Epithelial cell of esophagus (primary cell): ENCODE results near the gene ACER3.
A peak's percentile ranks its signal among the peaks of the same experiment; 100 is the strongest.

Experiments
- DNase-seq: peaks from one replicate; pipeline ENCODE4 v3.0.0; 2010; ENCODE audit warnings: low read depth
- H3K4me3 ChIP-seq: 2 replicates; pipeline ENCODE4 v1.5.1; 2011; ENCODE audit warnings: mild to moderate bottlenecking, low read length, control low read depth
- TF ChIP-seq, protein P1 (sequence below): IDR thresholded peaks from 2 replicates; pipeline ENCODE4 v1.5.1; 2011; ENCODE audit warnings: low read depth, mild to moderate bottlenecking, low read length, control low read depth, inconsistent platforms; ENCODE audit not compliant: insufficient read depth; ENCODE audit errors: missing control alignments

The ACER3 gene

DNA sequence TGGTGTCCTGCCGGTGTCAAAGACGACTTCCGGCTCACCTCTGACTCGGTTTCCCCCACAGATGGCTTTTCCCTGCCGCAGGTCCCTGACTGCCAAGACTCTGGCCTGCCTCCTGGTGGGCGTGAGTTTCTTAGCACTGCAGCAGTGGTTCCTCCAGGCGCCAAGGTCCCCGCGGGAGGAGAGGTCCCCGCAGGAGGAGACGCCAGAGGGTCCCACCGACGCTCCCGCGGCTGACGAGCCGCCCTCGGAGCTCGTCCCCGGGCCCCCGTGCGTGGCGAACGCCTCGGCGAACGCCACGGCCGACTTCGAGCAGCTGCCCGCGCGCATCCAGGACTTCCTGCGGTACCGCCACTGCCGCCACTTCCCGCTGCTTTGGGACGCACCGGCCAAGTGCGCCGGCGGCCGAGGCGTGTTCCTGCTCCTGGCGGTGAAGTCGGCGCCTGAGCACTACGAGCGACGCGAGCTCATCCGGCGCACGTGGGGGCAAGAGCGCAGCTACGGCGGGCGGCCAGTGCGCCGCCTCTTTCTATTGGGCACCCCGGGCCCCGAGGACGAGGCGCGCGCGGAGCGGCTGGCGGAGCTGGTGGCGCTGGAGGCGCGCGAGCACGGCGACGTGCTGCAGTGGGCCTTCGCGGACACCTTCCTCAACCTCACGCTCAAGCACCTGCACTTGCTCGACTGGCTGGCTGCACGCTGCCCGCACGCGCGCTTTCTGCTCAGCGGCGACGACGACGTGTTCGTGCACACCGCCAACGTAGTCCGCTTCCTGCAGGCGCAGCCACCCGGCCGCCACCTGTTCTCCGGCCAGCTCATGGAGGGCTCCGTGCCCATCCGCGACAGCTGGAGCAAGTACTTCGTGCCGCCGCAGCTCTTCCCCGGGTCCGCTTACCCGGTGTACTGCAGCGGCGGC is 179.0 kb downstream of the ACER3 start:
- TF ChIP-seq, protein P1, sequence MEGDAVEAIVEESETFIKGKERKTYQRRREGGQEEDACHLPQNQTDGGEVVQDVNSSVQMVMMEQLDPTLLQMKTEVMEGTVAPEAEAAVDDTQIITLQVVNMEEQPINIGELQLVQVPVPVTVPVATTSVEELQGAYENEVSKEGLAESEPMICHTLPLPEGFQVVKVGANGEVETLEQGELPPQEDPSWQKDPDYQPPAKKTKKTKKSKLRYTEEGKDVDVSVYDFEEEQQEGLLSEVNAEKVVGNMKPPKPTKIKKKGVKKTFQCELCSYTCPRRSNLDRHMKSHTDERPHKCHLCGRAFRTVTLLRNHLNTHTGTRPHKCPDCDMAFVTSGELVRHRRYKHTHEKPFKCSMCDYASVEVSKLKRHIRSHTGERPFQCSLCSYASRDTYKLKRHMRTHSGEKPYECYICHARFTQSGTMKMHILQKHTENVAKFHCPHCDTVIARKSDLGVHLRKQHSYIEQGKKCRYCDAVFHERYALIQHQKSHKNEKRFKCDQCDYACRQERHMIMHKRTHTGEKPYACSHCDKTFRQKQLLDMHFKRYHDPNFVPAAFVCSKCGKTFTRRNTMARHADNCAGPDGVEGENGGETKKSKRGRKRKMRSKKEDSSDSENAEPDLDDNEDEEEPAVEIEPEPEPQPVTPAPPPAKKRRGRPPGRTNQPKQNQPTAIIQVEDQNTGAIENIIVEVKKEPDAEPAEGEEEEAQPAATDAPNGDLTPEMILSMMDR = peak; percentile 52
- H3K4me3 ChIP-seq = no peak overlapping the region
- DNase-seq = peak; percentile 42

DNA sequence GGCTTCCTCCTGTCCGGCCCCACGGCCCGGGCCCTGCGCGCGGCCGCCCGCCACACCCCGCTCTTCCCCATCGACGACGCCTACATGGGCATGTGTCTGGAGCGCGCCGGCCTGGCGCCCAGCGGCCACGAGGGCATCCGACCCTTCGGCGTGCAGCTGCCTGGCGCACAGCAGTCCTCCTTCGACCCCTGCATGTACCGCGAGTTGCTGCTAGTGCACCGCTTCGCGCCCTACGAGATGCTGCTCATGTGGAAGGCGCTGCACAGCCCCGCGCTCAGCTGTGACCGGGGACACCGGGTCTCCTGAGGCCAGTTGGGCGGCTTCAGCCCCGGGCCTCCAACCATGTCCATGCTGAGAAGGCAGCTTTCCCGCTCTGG is 179.7 kb downstream of the ACER3 start:
- TF ChIP-seq, protein P1 = no peak

DNA sequence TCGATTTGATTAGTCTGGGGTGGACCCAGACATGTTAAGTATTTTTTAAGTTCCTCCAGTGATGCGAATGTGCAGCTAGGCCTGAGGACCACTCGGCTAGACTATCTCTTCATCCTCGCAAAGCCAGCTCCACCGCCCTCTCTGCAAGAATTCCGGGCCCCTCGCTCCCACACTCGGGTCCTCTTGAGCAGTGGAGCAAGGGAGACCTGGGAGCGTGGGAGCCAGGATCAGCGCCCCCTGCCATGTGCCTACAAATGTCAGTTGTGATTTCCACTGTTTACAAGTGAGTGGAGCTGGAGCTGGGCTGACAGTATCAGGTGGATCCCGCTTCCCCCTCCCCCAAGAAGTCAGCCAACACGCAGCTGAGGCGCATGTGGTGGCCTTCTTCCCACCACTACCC is 180.2 kb downstream of the ACER3 start:
- no peak overlapping the region for H3K4me3 ChIP-seq
- TF ChIP-seq, protein P1 = no peak

More for the DNA sequence above, 179.7 kb downstream of the ACER3 start:
- DNase-seq = no peak
- no peak overlapping the region for H3K4me3 ChIP-seq

GRCh38 chr11:77042111-77042726 is 181.5 kb downstream of the ACER3 start:
- no peak for DNase-seq
- H3K4me3 ChIP-seq = no peak overlapping the region
- TF ChIP-seq, protein P1 = no peak

More for the DNA sequence above, 180.2 kb downstream of the ACER3 start:
- no peak for DNase-seq

- H3K4me3 ChIP-seq = no peak overlapping the region
- TF ChIP-seq, protein P1 = no peak
- DNase-seq = no peak
Observed at GRCh38 chr11:77044356-77044755, 183.6 kb downstream of the ACER3 start.

DNA sequence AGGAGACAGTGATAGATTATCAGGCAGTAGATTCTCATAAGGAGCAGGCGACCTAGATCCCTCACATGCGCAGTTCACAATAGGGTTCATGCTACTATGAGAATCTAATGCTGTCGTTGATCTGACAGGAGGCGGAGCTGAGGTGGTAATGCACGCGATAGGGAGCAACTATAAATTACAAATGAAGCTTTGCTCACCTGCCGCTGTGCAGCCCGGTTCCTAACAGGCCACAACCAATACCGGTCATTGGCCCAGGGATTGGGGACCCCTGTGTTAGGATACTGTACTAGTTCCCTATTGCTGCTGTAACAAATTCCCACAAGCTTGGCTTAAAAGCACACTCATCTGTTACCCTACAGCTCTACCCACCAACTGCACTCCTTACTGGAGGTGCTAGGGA is 184.2 kb downstream of the ACER3 start:
- no peak for DNase-seq
- TF ChIP-seq, protein P1 = no peak
- H3K4me3 ChIP-seq = no peak overlapping the region

GRCh38 chr11:77046060-77046501 is 185.4 kb downstream of the ACER3 start:
- peak; percentile 56 for DNase-seq
- no peak overlapping the region for H3K4me3 ChIP-seq
- TF ChIP-seq, protein P1 = peak; percentile 46
